Fibroblast of the conjunctiva (primary cell): ENCODE results near the gene NT5DC2.

ENCODE experiments used
- DNase-seq: peaks from one replicate; pipeline ENCODE4 v3.0.0-alpha.2; 2010; ENCODE audit warnings: low read depth

Gene NT5DC2

DNA sequence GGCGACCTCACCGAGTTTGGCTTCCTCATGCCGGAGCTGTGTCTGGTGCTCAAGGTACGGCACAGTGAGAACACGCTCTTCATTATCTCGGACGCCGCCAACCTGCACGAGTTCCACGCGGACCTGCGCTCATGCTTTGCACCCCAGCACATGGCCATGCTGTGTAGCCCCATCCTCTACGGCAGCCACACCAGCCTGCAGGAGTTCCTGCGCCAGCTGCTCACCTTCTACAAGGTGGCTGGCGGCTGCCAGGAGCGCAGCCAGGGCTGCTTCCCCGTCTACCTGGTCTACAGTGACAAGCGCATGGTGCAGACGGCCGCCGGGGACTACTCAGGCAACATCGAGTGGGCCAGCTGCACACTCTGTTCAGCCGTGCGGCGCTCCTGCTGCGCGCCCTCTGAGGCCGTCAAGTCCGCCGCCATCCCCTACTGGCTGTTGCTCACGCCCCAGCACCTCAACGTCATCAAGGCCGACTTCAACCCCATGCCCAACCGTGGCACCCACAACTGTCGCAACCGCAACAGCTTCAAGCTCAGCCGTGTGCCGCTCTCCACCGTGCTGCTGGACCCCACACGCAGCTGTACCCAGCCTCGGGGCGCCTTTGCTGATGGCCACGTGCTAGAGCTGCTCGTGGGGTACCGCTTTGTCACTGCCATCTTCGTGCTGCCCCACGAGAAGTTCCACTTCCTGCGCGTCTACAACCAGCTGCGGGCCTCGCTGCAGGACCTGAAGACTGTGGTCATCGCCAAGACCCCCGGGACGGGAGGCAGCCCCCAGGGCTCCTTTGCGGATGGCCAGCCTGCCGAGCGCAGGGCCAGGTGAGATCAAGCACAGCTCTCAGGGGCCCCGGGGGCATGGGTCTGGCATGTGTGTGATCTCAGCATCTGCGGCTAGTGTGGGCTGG lies 45.6 kb downstream of the NT5DC2 start:
- DNase-seq, result no peak

DNA sequence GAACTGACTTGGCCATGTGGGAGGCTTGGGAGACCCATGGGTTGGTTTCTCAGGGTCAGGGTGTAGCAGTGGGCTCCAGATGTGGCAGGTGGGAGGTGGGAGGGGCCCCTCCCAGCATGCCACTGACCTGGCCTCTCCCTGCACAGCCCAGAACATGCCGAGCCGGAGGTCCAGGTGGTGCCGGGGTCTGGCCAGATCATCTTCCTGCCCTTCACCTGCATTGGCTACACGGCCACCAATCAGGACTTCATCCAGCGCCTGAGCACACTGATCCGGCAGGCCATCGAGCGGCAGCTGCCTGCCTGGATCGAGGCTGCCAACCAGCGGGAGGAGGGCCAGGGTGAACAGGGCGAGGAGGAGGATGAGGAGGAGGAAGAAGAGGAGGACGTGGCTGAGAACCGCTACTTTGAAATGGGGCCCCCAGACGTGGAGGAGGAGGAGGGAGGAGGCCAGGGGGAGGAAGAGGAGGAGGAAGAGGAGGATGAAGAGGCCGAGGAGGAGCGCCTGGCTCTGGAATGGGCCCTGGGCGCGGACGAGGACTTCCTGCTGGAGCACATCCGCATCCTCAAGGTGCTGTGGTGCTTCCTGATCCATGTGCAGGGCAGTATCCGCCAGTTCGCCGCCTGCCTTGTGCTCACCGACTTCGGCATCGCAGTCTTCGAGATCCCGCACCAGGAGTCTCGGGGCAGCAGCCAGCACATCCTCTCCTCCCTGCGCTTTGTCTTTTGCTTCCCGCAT lies 46.4 kb downstream of the NT5DC2 start:
- DNase-seq, result no peak

DNA sequence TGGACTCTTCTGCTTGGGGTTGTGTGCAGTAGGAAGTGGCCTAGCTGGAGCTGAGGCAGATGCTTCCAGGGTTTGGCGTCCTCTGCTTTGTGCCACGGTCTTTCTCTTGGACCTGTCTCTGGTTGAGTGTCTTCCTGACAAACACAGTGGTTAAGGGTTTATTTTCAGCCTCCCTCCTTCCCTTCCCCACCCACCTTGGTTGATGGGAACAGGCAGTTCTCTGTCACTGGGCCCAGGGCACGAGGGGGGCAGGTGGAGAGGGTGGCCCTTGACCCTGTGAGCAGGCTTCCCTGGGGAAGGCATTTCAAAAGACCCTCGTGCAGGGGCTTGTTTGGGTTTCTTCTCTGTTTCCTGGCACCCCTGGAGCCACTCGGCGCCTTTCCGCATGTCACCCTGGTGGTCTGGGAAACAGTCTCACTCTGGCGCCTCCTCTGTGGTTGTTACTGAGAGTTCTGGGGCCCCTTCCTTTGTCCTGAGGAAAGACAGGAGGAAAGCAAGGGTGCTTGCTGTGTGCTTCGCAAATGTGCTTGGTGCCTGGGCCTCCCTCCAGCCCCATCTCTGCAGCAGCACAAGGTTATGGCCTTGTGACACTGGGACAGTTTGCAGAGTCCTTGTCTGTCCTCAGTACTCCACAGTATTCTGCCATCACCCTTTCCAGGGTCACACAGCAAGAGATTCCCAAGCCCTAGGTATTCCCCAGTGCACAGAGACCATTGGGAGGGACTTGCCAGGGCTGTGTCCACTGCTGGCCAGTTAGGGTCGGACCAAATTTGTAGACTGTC lies 48.8 kb downstream of the NT5DC2 start:
- DNase-seq, result no peak

DNA sequence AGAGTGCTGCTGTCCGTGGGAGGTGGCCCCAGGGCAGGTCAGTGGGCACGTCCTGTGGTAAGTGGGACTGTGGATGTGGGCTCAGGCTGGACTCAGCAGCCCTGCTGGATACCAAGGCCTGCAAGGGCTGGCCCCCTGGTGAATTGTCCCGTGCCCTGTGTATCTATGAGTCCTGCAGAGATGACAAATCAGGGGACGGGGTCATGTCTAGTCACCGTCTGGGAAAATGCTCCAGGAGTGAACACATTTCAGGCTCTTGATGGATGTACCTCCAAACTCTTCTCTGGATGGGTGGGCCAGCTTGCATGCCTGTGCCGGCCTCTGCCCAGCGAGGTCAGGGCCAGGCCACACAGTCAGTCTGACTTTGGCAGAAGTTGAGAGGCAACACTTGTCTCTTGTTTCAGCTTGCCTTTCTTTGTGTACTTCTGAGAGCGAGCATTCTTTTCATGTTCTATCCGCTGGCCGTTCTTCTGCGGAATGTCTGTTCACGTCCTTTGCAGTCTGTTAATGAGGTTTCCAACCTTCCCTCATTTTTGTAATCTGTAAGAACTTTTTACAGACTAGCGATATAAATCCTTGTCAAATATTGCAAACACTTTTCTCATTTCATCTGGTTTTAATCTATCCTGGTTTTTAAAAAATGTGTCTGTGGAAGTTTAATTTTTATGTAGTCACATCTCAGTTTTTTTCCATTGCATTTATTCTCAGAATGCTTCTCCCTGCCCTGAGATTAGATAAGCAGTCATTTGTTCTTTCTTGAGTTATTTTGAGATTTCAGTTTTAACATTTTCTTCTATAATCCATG lies 49.9 kb downstream of the NT5DC2 start:
- DNase-seq, result peak; percentile 32

DNA sequence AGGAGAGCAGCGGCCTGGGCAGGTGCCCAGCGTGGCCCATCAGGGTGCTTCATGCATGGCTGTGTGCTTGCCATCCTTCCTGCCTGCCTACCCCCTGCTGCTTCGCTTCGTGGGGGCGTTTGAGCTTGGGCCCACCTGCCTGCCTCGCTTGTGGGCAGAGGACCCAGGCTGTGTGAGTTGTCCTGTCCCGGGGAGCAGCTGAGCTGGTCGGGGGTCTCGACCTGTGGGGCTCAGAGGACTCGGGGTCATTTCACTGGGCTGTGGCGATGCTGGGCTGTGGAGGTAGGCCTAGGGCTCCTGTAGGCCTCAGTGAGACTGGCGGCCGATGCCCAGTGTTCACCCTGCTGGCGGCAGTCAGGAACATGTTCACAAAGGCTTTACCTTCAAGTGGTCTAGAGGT lies 50.6 kb downstream of the NT5DC2 start:
- no peak for DNase-seq

DNA sequence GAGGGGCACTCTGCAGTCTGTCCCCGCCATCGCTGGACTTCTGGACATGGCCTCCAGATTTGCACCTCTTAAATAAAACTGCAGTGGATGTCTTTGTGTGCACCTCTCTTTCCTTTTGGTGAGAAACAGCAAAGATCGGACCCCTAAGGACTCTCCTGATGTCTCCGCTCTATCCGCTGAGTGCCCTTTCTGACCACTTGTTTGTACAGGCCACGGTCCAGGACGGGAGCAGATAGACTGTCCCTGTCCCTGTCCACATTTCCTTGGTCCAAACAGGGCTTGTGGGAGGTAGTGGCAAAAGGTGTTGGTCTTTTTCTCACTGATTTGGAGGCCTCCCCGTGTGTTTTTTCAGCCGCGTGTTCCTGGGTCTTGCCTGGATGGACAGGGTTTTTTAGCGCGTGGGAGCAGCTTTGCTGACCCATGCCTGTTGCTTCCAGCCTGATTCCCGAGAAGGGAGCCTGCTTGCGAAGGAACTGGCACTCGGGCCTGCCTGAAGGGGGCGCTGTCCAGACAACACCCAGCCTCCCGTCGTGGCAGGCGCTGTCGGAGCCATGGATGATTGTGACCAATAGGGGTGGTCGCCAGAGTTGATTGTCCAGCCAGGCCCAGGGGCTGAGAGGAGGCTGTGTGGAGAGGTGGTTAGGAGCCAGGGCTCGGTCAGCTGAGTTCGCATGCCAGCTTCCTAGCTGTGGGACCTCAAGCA lies 51.7 kb downstream of the NT5DC2 start:
- no peak for DNase-seq

DNA sequence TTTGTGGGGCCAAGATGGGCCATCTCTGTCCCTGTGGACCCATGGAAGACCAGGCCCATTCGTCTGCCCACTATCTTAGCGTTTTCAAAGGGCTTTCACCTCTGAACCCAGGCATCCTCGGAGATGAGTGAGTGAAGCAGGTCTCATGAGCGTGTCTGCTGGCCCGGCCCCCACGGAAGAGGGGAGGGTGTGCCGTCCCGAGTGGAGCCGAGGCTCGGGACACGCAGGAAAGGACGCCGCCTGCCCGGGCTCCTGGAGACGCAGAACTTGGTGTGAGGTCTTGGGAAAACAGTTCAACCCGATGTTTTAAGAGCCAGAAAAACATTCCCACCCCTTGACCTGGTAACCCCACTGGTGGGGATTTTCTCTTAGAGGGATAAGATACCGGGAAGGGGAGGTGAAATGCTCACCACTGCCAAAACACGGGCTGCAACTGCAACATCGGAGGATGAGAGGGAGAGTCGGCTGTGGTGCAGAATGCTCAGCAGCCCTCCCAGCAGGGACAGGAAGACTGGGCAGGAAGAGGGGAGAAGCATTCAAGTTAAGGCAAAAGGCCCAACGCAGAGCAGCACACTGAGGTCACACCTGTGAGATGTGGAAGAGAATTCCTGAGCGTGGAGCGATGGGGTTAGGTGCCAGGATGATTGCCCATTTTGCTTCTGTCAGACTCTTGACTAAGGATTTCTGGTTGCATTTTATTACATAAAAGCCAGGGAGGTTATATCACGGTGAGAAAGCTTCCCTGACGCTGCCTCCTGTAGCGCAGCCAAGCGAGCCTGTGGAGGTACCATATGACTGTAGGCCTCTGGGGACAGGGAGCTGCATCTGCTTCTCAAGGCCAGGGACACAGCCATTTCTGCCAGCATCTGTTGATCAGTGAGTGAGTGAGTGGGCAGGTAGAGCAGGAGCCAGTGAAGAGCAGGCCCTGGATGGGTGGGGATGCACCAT lies 52.6 kb downstream of the NT5DC2 start:
- DNase-seq, result no peak

- no peak for DNase-seq
Measured at GRCh38 chr3:52479877-52480575, 53.6 kb downstream of the NT5DC2 start.

- DNase-seq, result no peak
Measured at GRCh38 chr3:52479037-52479876, 54.4 kb downstream of the NT5DC2 start.

- no peak for DNase-seq
Measured at GRCh38 chr3:52477796-52478095, 55.9 kb downstream of the NT5DC2 start.

DNA sequence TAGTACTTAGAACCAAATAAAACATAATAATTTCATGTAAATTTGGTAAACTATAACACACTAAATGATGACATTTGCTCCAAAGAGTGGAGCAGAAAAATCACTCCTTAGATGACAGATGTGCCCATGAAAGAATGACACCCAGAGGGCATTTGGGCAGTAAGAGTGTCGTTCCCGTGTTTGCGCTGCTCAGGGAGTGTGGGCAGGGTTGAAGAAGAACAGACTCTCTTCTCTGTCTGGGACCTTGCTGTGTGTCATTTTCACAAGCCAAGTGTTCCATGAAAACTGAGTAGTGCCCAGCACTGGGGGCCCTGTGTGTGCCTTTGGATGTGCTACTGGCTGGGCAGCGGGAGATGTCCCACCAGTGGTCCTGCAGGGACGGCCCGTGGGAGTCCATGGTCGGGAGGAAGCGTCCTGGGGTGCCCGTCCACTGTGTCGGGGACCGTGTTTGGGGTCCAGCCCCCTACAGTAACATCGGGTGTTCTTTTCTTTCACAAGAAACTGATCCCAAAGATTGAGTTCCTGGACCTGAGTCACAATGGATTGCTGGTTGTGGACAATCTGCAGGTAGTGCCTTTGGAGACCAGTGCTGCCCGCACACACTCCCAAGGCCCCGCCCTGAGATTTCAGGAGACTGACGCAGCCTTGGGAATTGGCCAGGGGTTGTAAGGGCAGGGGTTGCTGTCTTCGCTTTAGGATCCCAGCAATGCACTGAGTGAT lies 56.4 kb downstream of the NT5DC2 start:
- DNase-seq, result no peak
